SK-N-SH (cell line): ENCODE measurements around the gene EML1. TPM values are rescaled to one million over a fixed set of nuclear protein-coding genes. Genes with fewer than 3 reads are reported as not detected.

Experiments
- CTCF ChIA-PET: fragments of 300-600, 350-600 bp; formaldehyde crosslinking; extraction: SDS; loops from one replicate; lab custom pipeline; 2021; lab: Yijun Ruan, JAX
- POLR2A ChIA-PET: fragments of 350-600 bp; sonication (Branson Sonifier 250); formaldehyde crosslinking; extraction: SDS; loops from one replicate; lab custom pipeline; 2020; ENCODE audit warnings: antibody characterized with exemption, inconsistent platforms; lab: Yijun Ruan, JAX
- DNase-seq: peaks from one replicate; pipeline ENCODE4 v3.0.0; 2012
- H2AFZ ChIP-seq: fragments of 200-600 bp; sonication (generic); 2 replicates; pipeline ENCODE4 v1.8.1; 2016; ENCODE audit warnings: antibody characterized with exemption, mild to moderate bottlenecking, low read depth
- H3F3A ChIP-seq: fragments of 200-600 bp; sonication (generic); replicated peaks from 2 replicates; pipeline ENCODE3; 2016; ENCODE audit warnings: antibody characterized with exemption, mild to moderate bottlenecking; ENCODE audit not compliant: insufficient read depth
- H3K27ac ChIP-seq, 2 experiments: fragments of 200-500 bp in 1 of 2; fragments of 200-600 bp in 1 of 2; sonication (Bioruptor generic) in 1 of 2; sonication (generic), shearing (Covaris generic) in 1 of 2; 2 replicates each; pipeline versions ENCODE4 v1.5.1 to v1.6.1; 2014 to 2016; ENCODE audit warnings: low read depth in 2 of 2, inconsistent platforms in 1 of 2, low read length in 1 of 2, mild to moderate bottlenecking in 1 of 2, mixed read lengths in 1 of 2
- H3K27me3 ChIP-seq: fragments of 200-600 bp; sonication (generic), shearing (Covaris generic); 2 replicates; pipeline ENCODE4 v1.6.1; 2016; ENCODE audit warnings: mixed run types; ENCODE audit not compliant: insufficient read depth
- H3K36me3 ChIP-seq, 2 experiments: fragments of 200-500 bp in 1 of 2; fragments of 200-600 bp in 1 of 2; sonication (Bioruptor generic) in 1 of 2; sonication (generic) in 1 of 2; replicated peaks in 1 of 2; 2 replicates each; pipeline versions ENCODE3 to v1.5.1; 2014 to 2016; ENCODE audit warnings: low read length in 1 of 2, mild to moderate bottlenecking in 1 of 2; ENCODE audit not compliant: insufficient read depth in 2 of 2, control insufficient read depth in 1 of 2
- H3K4me1 ChIP-seq, 2 experiments: fragments of 200-500 bp in 1 of 2; fragments of 200-600 bp in 1 of 2; sonication (Bioruptor generic) in 1 of 2; sonication (generic), shearing (Covaris generic) in 1 of 2; 2 replicates each; pipeline versions ENCODE4 v1.5.1 to v1.6.1; 2014 to 2016; ENCODE audit warnings: low read depth in 1 of 2, low read length in 1 of 2, mixed run types in 1 of 2; ENCODE audit not compliant: insufficient read depth in 2 of 2, control insufficient read depth in 1 of 2
- H3K4me2 ChIP-seq: fragments of 200-600 bp; sonication (generic), shearing (Covaris generic); 2 replicates; pipeline ENCODE4 v1.6.1; 2017; ENCODE audit warnings: mixed run types
- H3K4me3 ChIP-seq, 2 experiments: fragments of 200-500 bp in 1 of 2; fragments of 200-600 bp in 1 of 2; sonication (Bioruptor generic) in 1 of 2; sonication (generic), shearing (Covaris generic) in 1 of 2; 2 replicates each; pipeline versions ENCODE4 v1.5.1 to v1.8.1; 2014 to 2016; ENCODE audit warnings: low read depth in 2 of 2, inconsistent platforms in 1 of 2, low read length in 1 of 2, mild to moderate bottlenecking in 1 of 2, mixed read lengths in 1 of 2, moderate library complexity in 1 of 2
- H3K79me2 ChIP-seq: fragments of 200-600 bp; sonication (generic); 2 replicates; pipeline ENCODE4 v1.8.1; 2017; ENCODE audit warnings: mild to moderate bottlenecking; ENCODE audit not compliant: insufficient read depth
- H3K9ac ChIP-seq: fragments of 200-600 bp; sonication (generic); 2 replicates; pipeline ENCODE4 v1.6.1; 2017; ENCODE audit warnings: mixed run types
- H3K9me2 ChIP-seq: fragments of 200-600 bp; sonication (generic); 2 replicates; pipeline ENCODE4 v1.6.1; 2017; ENCODE audit warnings: mixed run types
- H3K9me3 ChIP-seq: fragments of 200-600 bp; sonication (generic); 2 replicates; pipeline ENCODE4 v1.6.1; 2017; ENCODE audit warnings: mixed run types, mild to moderate bottlenecking, moderate library complexity
- H4K20me1 ChIP-seq: fragments of 200-600 bp; sonication (generic); 2 replicates; pipeline ENCODE4 v1.6.1; 2017; ENCODE audit warnings: mild to moderate bottlenecking, mixed run types; ENCODE audit not compliant: insufficient read depth
- EZH2phosphoT487 ChIP-seq: fragments of 200-600 bp; sonication (generic); IDR thresholded peaks from 2 replicates; pipeline ENCODE4 v1.6.1; 2017; ENCODE audit warnings: low read depth, mixed run types, mild to moderate bottlenecking, antibody characterized with exemption, moderate library complexity, borderline replicate concordance
- FOSL2 ChIP-seq: IDR thresholded peaks from 2 replicates; pipeline ENCODE4 v1.4.0; 2012; ENCODE audit warnings: low read depth, mild to moderate bottlenecking, moderate library complexity, borderline replicate concordance
- FOXJ3 ChIP-seq: sonication (generic); formaldehyde crosslinking; IDR thresholded peaks from 2 replicates; pipeline ENCODE4 v1.5.1; 2020; ENCODE audit warnings: mild to moderate bottlenecking, missing genetic modification reagents
- FOXM1 ChIP-seq: IDR thresholded peaks from 2 replicates; pipeline ENCODE4 v1.4.0; 2012; ENCODE audit warnings: low read depth, mild to moderate bottlenecking
- GATA2 ChIP-seq: sonication (generic); formaldehyde crosslinking; IDR thresholded peaks from 2 replicates; pipeline ENCODE4 v1.5.0; 2020; ENCODE audit warnings: mild to moderate bottlenecking, missing genetic modification reagents
- JUND ChIP-seq: IDR thresholded peaks from 2 replicates; pipeline ENCODE4 v1.4.0; 2012
- MEF2A ChIP-seq: IDR thresholded peaks from 2 replicates; pipeline ENCODE4 v1.4.0; 2012; ENCODE audit warnings: low read depth, borderline replicate concordance
- NFIC ChIP-seq: IDR thresholded peaks from 2 replicates; pipeline ENCODE4 v1.4.0; 2012; ENCODE audit warnings: borderline replicate concordance
- NRF1 ChIP-seq: IDR thresholded peaks from 2 replicates; pipeline ENCODE4 v1.6.1; 2012; ENCODE audit warnings: low read depth, mild to moderate bottlenecking, low read length
- POLR2AphosphoS5 ChIP-seq: IDR thresholded peaks from 2 replicates; pipeline ENCODE4 v1.6.1; 2012; ENCODE audit warnings: low read depth, low read length
- REST ChIP-seq: IDR thresholded peaks from 2 replicates; pipeline ENCODE4 v1.6.1; 2012; ENCODE audit warnings: mild to moderate bottlenecking, low read depth, low read length, moderate library complexity
- RXRA ChIP-seq: IDR thresholded peaks from 2 replicates; pipeline ENCODE4 v1.4.0; 2012; ENCODE audit warnings: low read depth, mild to moderate bottlenecking, borderline replicate concordance
- TAF1 ChIP-seq: IDR thresholded peaks from 2 replicates; pipeline ENCODE4 v1.6.1; 2012; ENCODE audit warnings: low read depth, mild to moderate bottlenecking, low read length, moderate library complexity, borderline replicate concordance
- TCF12 ChIP-seq: IDR thresholded peaks from 2 replicates; pipeline ENCODE4 v1.4.0; 2012
- TEAD4 ChIP-seq: IDR thresholded peaks from 2 replicates; pipeline ENCODE4 v1.4.0; 2012; ENCODE audit warnings: mild to moderate bottlenecking, borderline replicate concordance; ENCODE audit not compliant: insufficient read depth
- WGBS: methylation state at CpG from one replicate; pipeline ENCODE4 v1.1.6; 2017; ENCODE audit warnings: low lambda C conversion rate; 5-methylcytosine and 5-hydroxymethylcytosine counted together
- polyA plus RNA-seq, 3 experiments: library from polyadenylated mRNA; depleted of rRNA; stranded (reverse); fragments of >200 nt; gene quantifications; 2 replicates each; pipeline ENCODE4 v1.2.3, GENCODE V29; 2012
- TF ChIP-seq, protein P1 (sequence below): IDR thresholded peaks from 2 replicates; pipeline ENCODE4 v1.4.0; 2012; ENCODE audit warnings: low read depth, borderline replicate concordance
- TF ChIP-seq, protein P2 (sequence below): IDR thresholded peaks from 2 replicates; pipeline ENCODE4 v1.4.0; 2012; ENCODE audit warnings: low read depth, borderline replicate concordance

EML1 gene
- polyA plus RNA-seq, 1 of the 3 experiments (the other 2 are of a cell fraction) = 6.3 TPM

GRCh38 chr14:99748529-99748928, 44.7 kb upstream of the EML1 start:
- POLR2A ChIA-PET = no interaction called here
- no peak for DNase-seq
- H3K27me3 ChIP-seq = no peaks in the 10 kb centered on the region
- TF ChIP-seq REST (no peak), NFIC (no peak), RXRA (no peak), GATA2 (CRISPR knock-in tag) (no peak), POLR2AphosphoS5 (no peak), FOXM1 (no peak), FOSL2 (no peak), MEF2A (no peak), FOXJ3 (no peak), NRF1 (no peak), TEAD4 (no peak), TCF12 (no peak), JUND (no peak), TAF1 (no peak), EZH2phosphoT487 (no peak)
- TF ChIP-seq, protein P1, sequence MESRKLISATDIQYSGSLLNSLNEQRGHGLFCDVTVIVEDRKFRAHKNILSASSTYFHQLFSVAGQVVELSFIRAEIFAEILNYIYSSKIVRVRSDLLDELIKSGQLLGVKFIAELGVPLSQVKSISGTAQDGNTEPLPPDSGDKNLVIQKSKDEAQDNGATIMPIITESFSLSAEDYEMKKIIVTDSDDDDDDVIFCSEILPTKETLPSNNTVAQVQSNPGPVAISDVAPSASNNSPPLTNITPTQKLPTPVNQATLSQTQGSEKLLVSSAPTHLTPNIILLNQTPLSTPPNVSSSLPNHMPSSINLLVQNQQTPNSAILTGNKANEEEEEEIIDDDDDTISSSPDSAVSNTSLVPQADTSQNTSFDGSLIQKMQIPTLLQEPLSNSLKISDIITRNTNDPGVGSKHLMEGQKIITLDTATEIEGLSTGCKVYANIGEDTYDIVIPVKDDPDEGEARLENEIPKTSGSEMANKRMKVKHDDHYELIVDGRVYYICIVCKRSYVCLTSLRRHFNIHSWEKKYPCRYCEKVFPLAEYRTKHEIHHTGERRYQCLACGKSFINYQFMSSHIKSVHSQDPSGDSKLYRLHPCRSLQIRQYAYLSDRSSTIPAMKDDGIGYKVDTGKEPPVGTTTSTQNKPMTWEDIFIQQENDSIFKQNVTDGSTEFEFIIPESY = no peak
- TF ChIP-seq, protein P2, sequence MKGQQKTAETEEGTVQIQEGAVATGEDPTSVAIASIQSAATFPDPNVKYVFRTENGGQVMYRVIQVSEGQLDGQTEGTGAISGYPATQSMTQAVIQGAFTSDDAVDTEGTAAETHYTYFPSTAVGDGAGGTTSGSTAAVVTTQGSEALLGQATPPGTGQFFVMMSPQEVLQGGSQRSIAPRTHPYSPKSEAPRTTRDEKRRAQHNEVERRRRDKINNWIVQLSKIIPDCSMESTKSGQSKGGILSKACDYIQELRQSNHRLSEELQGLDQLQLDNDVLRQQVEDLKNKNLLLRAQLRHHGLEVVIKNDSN = no peak
- H3K79me2 ChIP-seq = no peaks in the 10 kb centered on the region
- H3F3A ChIP-seq = no peaks in the 10 kb centered on the region
- no peaks in the 10 kb centered on the region for H3K9me3 ChIP-seq
- CTCF ChIA-PET = no interaction called here
- no peaks in the 10 kb centered on the region for H3K9me2 ChIP-seq
- H3K9ac ChIP-seq = no peak overlapping the region
- H3K4me3 ChIP-seq = no peak overlapping the region
- H3K36me3 ChIP-seq = no peaks in the 10 kb centered on the region
- H2AFZ ChIP-seq = no peak overlapping the region
- H3K4me2 ChIP-seq = no peak overlapping the region
- H3K27ac ChIP-seq = no peak overlapping the region
- 83% methylated on average over 9 of the region's 9 CpGs for WGBS
- peaks cover 10 to 16% of the 10 kb centered on the region in 2 experiments; a peak in 2 of 4 replicates for H3K4me1 ChIP-seq
- no peaks in the 10 kb centered on the region for H4K20me1 ChIP-seq
